Neural progenitor cell (in vitro differentiated cells): ENCODE results near the gene TFB2M. TPM values are rescaled to one million over a fixed set of nuclear protein-coding genes. Genes with fewer than 3 reads are reported as not detected.
"Not testable (repeated sequence)": the region's sequence is repeated elsewhere in the genome, so short reads cannot be mapped to it uniquely, and the experiment has no call there.

Experiments
- DNase-seq: peaks from one replicate; pipeline ENCODE4 v3.0.0-alpha.2; 2016; ENCODE audit warnings: low spot score
- H2AFZ ChIP-seq: fragments of 200-600 bp; sonication (generic); replicated peaks from 2 replicates; pipeline ENCODE4 v1.6.1; 2016; ENCODE audit warnings: antibody characterized with exemption
- H3F3A ChIP-seq: fragments of 200-600 bp; sonication (generic); 2 replicates; pipeline ENCODE4 v1.6.1; 2016; ENCODE audit warnings: antibody characterized with exemption, low read depth
- H3K27ac ChIP-seq: fragments of 200-600 bp; sonication (generic); 2 replicates; pipeline ENCODE4 v1.5.1; 2016; ENCODE audit warnings: mild to moderate bottlenecking
- H3K27me3 ChIP-seq: fragments of 200-600 bp; sonication (generic); 2 replicates; pipeline ENCODE4 v1.6.1; 2016; ENCODE audit warnings: mild to moderate bottlenecking, moderate library complexity
- H3K36me3 ChIP-seq: fragments of 200-600 bp; sonication (generic); 2 replicates; pipeline ENCODE4 v1.5.1; 2016
- H3K4me1 ChIP-seq: fragments of 200-600 bp; sonication (generic); 2 replicates; pipeline ENCODE4 v1.6.1; 2016; ENCODE audit warnings: mixed run types
- H3K4me2 ChIP-seq: fragments of 200-600 bp; sonication (generic); 2 replicates; pipeline ENCODE4 v1.6.1; 2016
- H3K4me3 ChIP-seq: fragments of 200-600 bp; sonication (generic); 2 replicates; pipeline ENCODE4 v1.5.1; 2016
- H3K79me2 ChIP-seq: fragments of 200-600 bp; sonication (generic); 2 replicates; pipeline ENCODE4 v1.6.1; 2016; ENCODE audit warnings: low read depth
- H3K9ac ChIP-seq: fragments of 200-600 bp; sonication (generic); 2 replicates; pipeline ENCODE4 v1.6.1; 2016
- H3K9me3 ChIP-seq: fragments of 200-600 bp; sonication (generic); 2 replicates; pipeline ENCODE4 v1.5.1; 2016; ENCODE audit warnings: low read depth
- H4K20me1 ChIP-seq: fragments of 200-600 bp; sonication (generic); 2 replicates; pipeline ENCODE4 v1.6.1; 2016; ENCODE audit warnings: low read depth
- H3K27ac Mint-ChIP-seq: 3 replicates; pipeline ENCODE4 v1.8.0; 2021; ENCODE audit warnings: mixed read lengths
- H3K27me3 Mint-ChIP-seq: 2 replicates; pipeline ENCODE4 v1.8.0; 2022; ENCODE audit warnings: low read depth, mild to moderate bottlenecking, inconsistent platforms, moderate library complexity, mixed read lengths; ENCODE audit not compliant: insufficient read depth
- H3K36me3 Mint-ChIP-seq: 3 replicates; pipeline ENCODE4 v1.8.0; 2021; ENCODE audit warnings: mixed read lengths
- H3K4me1 Mint-ChIP-seq: 3 replicates; pipeline ENCODE4 v1.8.0; 2021; ENCODE audit warnings: mixed read lengths
- H3K4me3 Mint-ChIP-seq: 3 replicates; pipeline ENCODE4 v1.8.0; 2021; ENCODE audit warnings: mild to moderate bottlenecking, moderate library complexity, mixed read lengths
- H3K9me3 Mint-ChIP-seq: 3 replicates; pipeline ENCODE4 v1.8.0; 2020; ENCODE audit warnings: mixed read lengths
- CTCF ChIP-seq: fragments of 200-600 bp; sonication (generic); IDR thresholded peaks from 2 replicates; pipeline ENCODE4 v1.5.1; 2017; ENCODE audit warnings: antibody characterized with exemption, mild to moderate bottlenecking
- EZH2 ChIP-seq: fragments of 200-600 bp; sonication (generic); IDR thresholded peaks from 2 replicates; pipeline ENCODE4 v1.6.1; 2017; ENCODE audit warnings: antibody characterized with exemption, mild to moderate bottlenecking, moderate library complexity
- EZH2phosphoT487 ChIP-seq: fragments of 200-600 bp; sonication (generic); IDR thresholded peaks from 2 replicates; pipeline ENCODE4 v1.6.1; 2017; ENCODE audit warnings: antibody characterized with exemption
- total RNA-seq: library from RNA; depleted of rRNA; stranded (reverse); fragments of >200 nt; gene quantifications from 2 replicates; pipeline ENCODE4 v1.2.3, GENCODE V29; 2015; ENCODE audit warnings: low replicate concordance

TFB2M gene
- total RNA-seq, 1 donor from 2014 or later = 21.1 TPM

- peaks cover 26% of the 10 kb centered on the region for H3K79me2 ChIP-seq
- H3K36me3 ChIP-seq = no peaks in the 10 kb centered on the region
- DNase-seq = peak; percentile 35
- no peak overlapping the region for H3K27ac Mint-ChIP-seq
- no peaks in the 10 kb centered on the region for H3F3A ChIP-seq
- no peaks in the 10 kb centered on the region for H3K27me3 ChIP-seq
- no peak overlapping the region for H3K4me2 ChIP-seq
- H3K4me3 ChIP-seq = no peak overlapping the region
- no peak overlapping the region for H3K27ac ChIP-seq
- peaks cover 8% of the 10 kb centered on the region for H3K36me3 Mint-ChIP-seq
- no peak overlapping the region for H3K9ac ChIP-seq
- peaks cover 15% of the 10 kb centered on the region for H3K9me3 Mint-ChIP-seq
- no peak overlapping the region for H2AFZ ChIP-seq
- H4K20me1 ChIP-seq = no peaks in the 10 kb centered on the region
- H3K4me1 Mint-ChIP-seq = no peaks in the 10 kb centered on the region
- no peak overlapping the region for H3K4me3 Mint-ChIP-seq
- no peaks in the 10 kb centered on the region for H3K9me3 ChIP-seq
- TF ChIP-seq CTCF (no peak), EZH2 (no peak), EZH2phosphoT487 (no peak)
- no peaks in the 10 kb centered on the region for H3K27me3 Mint-ChIP-seq
- H3K4me1 ChIP-seq = peaks cover 5% of the 10 kb centered on the region
These were observed 42.7 kb upstream of the TFB2M start for GRCh38 chr1:246608616-246609376.

- no peak overlapping the region for H3K27ac ChIP-seq
- no peaks in the 10 kb centered on the region for H3F3A ChIP-seq
- H3K9me3 Mint-ChIP-seq = peaks cover 25% of the 10 kb centered on the region
- peaks cover 5% of the 10 kb centered on the region for H3K4me1 ChIP-seq
- no peak overlapping the region for H3K4me2 ChIP-seq
- H3K4me3 ChIP-seq = no peak overlapping the region
- no peaks in the 10 kb centered on the region for H3K4me1 Mint-ChIP-seq
- no peaks in the 10 kb centered on the region for H3K27me3 ChIP-seq
- no peak for DNase-seq
- no peak overlapping the region for H2AFZ ChIP-seq
- H3K27ac Mint-ChIP-seq = no peak overlapping the region
- peaks cover 33% of the 10 kb centered on the region for H3K79me2 ChIP-seq
- no peaks in the 10 kb centered on the region for H3K27me3 Mint-ChIP-seq
- H3K36me3 Mint-ChIP-seq = peaks cover 17% of the 10 kb centered on the region
- H3K4me3 Mint-ChIP-seq = no peak overlapping the region
- H3K36me3 ChIP-seq = no peaks in the 10 kb centered on the region
- no peak for TF ChIP-seq EZH2phosphoT487
- no peak for TF ChIP-seq EZH2
- TF ChIP-seq CTCF = no peak
- no peaks in the 10 kb centered on the region for H4K20me1 ChIP-seq
- H3K9ac ChIP-seq = no peak overlapping the region
- no peaks in the 10 kb centered on the region for H3K9me3 ChIP-seq
These were observed 41.4 kb upstream of the TFB2M start for GRCh38 chr1:246607462-246607861.

GRCh38 chr1:246605231-246605630 is 39.2 kb upstream of the TFB2M start:
- H3K79me2 ChIP-seq = peaks cover 34% of the 10 kb centered on the region
- H2AFZ ChIP-seq = not testable (repeated sequence)

DNA sequence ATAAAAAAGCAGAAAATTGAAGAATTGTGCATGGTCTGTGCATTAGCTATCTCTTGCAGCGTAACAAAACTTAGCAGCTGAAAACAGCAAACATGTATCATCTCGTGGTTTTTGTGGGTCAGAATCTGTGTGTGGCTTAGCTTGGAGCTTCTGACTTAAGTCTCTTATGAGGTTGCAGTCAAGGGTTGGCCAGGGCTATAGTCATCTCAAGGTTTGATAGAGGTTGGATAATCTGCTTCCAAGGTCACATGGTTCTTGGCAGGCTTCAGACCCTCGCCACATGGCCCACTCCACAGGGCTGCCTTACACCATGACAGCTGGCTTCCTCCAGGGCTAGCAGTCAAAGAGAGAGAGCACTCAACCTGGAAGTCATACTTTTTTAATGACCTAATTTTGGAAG is 36.1 kb upstream of the TFB2M start:
- no peaks in the 10 kb centered on the region for H3K4me1 Mint-ChIP-seq
- no peak overlapping the region for H3K9ac ChIP-seq
- no peaks in the 10 kb centered on the region for H3K27me3 ChIP-seq
- H3K4me3 Mint-ChIP-seq = no peak overlapping the region
- no peak overlapping the region for H3K27ac Mint-ChIP-seq
- peaks cover 21% of the 10 kb centered on the region for H3K9me3 Mint-ChIP-seq
- no peaks in the 10 kb centered on the region for H3K27me3 Mint-ChIP-seq
- no peak overlapping the region for H3K27ac ChIP-seq
- H3K36me3 Mint-ChIP-seq = peaks cover 21% of the 10 kb centered on the region
- no peak for TF ChIP-seq CTCF
- no peak for TF ChIP-seq EZH2
- TF ChIP-seq EZH2phosphoT487 = no peak
- H3K4me2 ChIP-seq = no peak overlapping the region
- H3K36me3 ChIP-seq = no peaks in the 10 kb centered on the region
- H3K9me3 ChIP-seq = no peaks in the 10 kb centered on the region
- H3K4me3 ChIP-seq = no peak overlapping the region
- peaks cover 30% of the 10 kb centered on the region for H3K79me2 ChIP-seq
- H3K4me1 ChIP-seq = no peaks in the 10 kb centered on the region
- no peaks in the 10 kb centered on the region for H3F3A ChIP-seq
- no peaks in the 10 kb centered on the region for H4K20me1 ChIP-seq
- H2AFZ ChIP-seq = no peak overlapping the region
- no peak for DNase-seq

More at GRCh38 chr1:246605231-246605630, 39.2 kb upstream of the TFB2M start:
- not testable (repeated sequence) for H3F3A ChIP-seq, H3K4me3 Mint-ChIP-seq, H3K4me1 Mint-ChIP-seq, H3K4me3 ChIP-seq, H3K36me3 ChIP-seq, H3K9ac ChIP-seq, H3K27ac Mint-ChIP-seq, H3K27me3 ChIP-seq, DNase-seq, H3K27me3 Mint-ChIP-seq, H3K4me2 ChIP-seq, H3K9me3 ChIP-seq, H3K27ac ChIP-seq, H3K4me1 ChIP-seq, H4K20me1 ChIP-seq
- H3K36me3 Mint-ChIP-seq = peaks cover 20% of the 10 kb centered on the region
- H3K9me3 Mint-ChIP-seq = peaks cover 29% of the 10 kb centered on the region
